Hepatocyte (in vitro differentiated cells): ENCODE data around the gene CLIC3. TPM values are rescaled to one million over a fixed set of nuclear protein-coding genes. Genes with fewer than 3 reads are reported as not detected.

ENCODE experiments used
- DNase-seq: peaks from one replicate; pipeline ENCODE4 v3.0.0-alpha.2; 2016; ENCODE audit warnings: low spot score
- H2AFZ ChIP-seq: fragments of 200-600 bp; sonication (generic); 2 replicates; pipeline ENCODE4 v1.6.0; 2016; ENCODE audit warnings: antibody characterized with exemption, mild to moderate bottlenecking
- H3K27ac ChIP-seq: fragments of 200-600 bp; sonication (generic); 2 replicates; pipeline ENCODE4 v1.5.1; 2016; ENCODE audit warnings: mild to moderate bottlenecking
- H3K27me3 ChIP-seq: fragments of 200-600 bp; sonication (generic); 2 replicates; pipeline ENCODE4 v1.6.1; 2016
- H3K36me3 ChIP-seq: fragments of 200-600 bp; sonication (generic); replicated peaks from 2 replicates; pipeline ENCODE4 v1.5.1; 2016; ENCODE audit warnings: low read depth; ENCODE audit not compliant: insufficient read depth
- H3K4me1 ChIP-seq: fragments of 200-600 bp; sonication (generic); 2 replicates; pipeline ENCODE4 v1.5.1; 2016; ENCODE audit warnings: mild to moderate bottlenecking, moderate library complexity; ENCODE audit not compliant: insufficient read depth
- H3K4me2 ChIP-seq: fragments of 200-600 bp; sonication (generic); 2 replicates; pipeline ENCODE4 v1.6.0; 2016
- H3K4me3 ChIP-seq: fragments of 200-600 bp; sonication (generic); 2 replicates; pipeline ENCODE4 v1.5.1; 2016; ENCODE audit warnings: mild to moderate bottlenecking
- H3K79me2 ChIP-seq: fragments of 200-600 bp; sonication (generic); 2 replicates; pipeline ENCODE4 v1.6.0; 2017; ENCODE audit warnings: mild to moderate bottlenecking
- H3K9me2 ChIP-seq: fragments of 200-600 bp; sonication (generic); replicated peaks from 2 replicates; pipeline ENCODE4 v1.6.0; 2017; ENCODE audit warnings: mild to moderate bottlenecking; ENCODE audit not compliant: insufficient read depth
- H3K9me3 ChIP-seq: fragments of 200-600 bp; sonication (generic); 2 replicates; pipeline ENCODE4 v1.5.1; 2016; ENCODE audit warnings: low read depth, mild to moderate bottlenecking
- H4K20me1 ChIP-seq: fragments of 200-600 bp; sonication (generic); 2 replicates; pipeline ENCODE4 v1.6.0; 2016; ENCODE audit warnings: mild to moderate bottlenecking; ENCODE audit not compliant: insufficient read depth, poor library complexity, severe bottlenecking
- CTCF ChIP-seq: fragments of 200-600 bp; sonication (generic); IDR thresholded peaks from 2 replicates; pipeline ENCODE4 v1.5.1; 2016; ENCODE audit warnings: antibody characterized with exemption, mild to moderate bottlenecking; ENCODE audit not compliant: poor library complexity
- EZH2 ChIP-seq: fragments of 200-600 bp; sonication (generic); IDR thresholded peaks from 2 replicates; pipeline ENCODE4 v1.6.1; 2016; ENCODE audit warnings: antibody characterized with exemption, mild to moderate bottlenecking, borderline replicate concordance
- EZH2phosphoT487 ChIP-seq: fragments of 200-600 bp; sonication (generic); IDR thresholded peaks from one replicate; pipeline ENCODE4 v1.6.1; 2018; ENCODE audit warnings: antibody characterized with exemption, mild to moderate bottlenecking, low read depth, moderate library complexity; ENCODE audit not compliant: unreplicated experiment, severe bottlenecking
- WGBS: methylation state at CpG from one replicate; pipeline ENCODE4 v1.1.6; 2016; ENCODE audit warnings: low lambda C conversion rate; ENCODE audit errors: missing lambda C conversion rate; 5-methylcytosine and 5-hydroxymethylcytosine counted together
- polyA plus RNA-seq: library from polyadenylated mRNA; unstranded; fragments of >200 nt; fragmentation: Nextera tagmentation; extraction: Ambion mirVana; gene quantifications from 2 replicates; pipeline ENCODE4 v1.2.1, GENCODE V29; 2016
- total RNA-seq: library from RNA; depleted of rRNA; stranded (reverse); fragments of >200 nt; gene quantifications from 2 replicates; pipeline ENCODE4 v1.2.3, GENCODE V29; 2014

CLIC3 gene
- total and polyA plus RNA-seq, 2 experiments from 2014 or later = 6.6 to 45.0 TPM

GRCh38 chr9:136983167-136983566 is 13.2 kb downstream of the CLIC3 start:
- Histone ChIP-seq H2AFZ (no peak overlapping the region), H3K27ac (no peak overlapping the region), H4K20me1 (no peaks in the 10 kb centered on the region), H3K9me2 (no peaks in the 10 kb centered on the region), H3K36me3 (no peaks in the 10 kb centered on the region), H3K4me3 (no peak overlapping the region), H3K79me2 (no peaks in the 10 kb centered on the region), H3K4me2 (no peak overlapping the region), H3K9me3 (no peaks in the 10 kb centered on the region), H3K27me3 (peaks cover 15% of the 10 kb centered on the region), H3K4me1 (peaks cover 3% of the 10 kb centered on the region)
- TF ChIP-seq EZH2phosphoT487 (no peak), CTCF (no peak), EZH2 (no peak)
- 95% methylated on average over 9 of the region's 9 CpGs for WGBS
- no peak for DNase-seq

GRCh38 chr9:136982232-136983051 is 13.9 kb downstream of the CLIC3 start, which contains the start of gene LCNL1:
TSS of gene LCNL1 (plus strand) at chr9:136982993. CDS start at chr9:136983587, 594 bp downstream.
- Histone ChIP-seq H3K79me2 (no peaks in the 10 kb centered on the region), H3K27me3 (peaks cover 15% of the 10 kb centered on the region), H3K4me3 (no peak within 1 kb of the TSS), H3K9me3 (no peaks in the 10 kb centered on the region), H2AFZ (no peak within 1 kb of the TSS), H3K4me1 (peaks cover 3% of the 10 kb centered on the region), H4K20me1 (no peaks in the 10 kb centered on the region), H3K27ac (no peak within 1 kb of the TSS), H3K36me3 (no peaks in the 10 kb centered on the region), H3K4me2 (no peak within 1 kb of the TSS), H3K9me2 (no peaks in the 10 kb centered on the region)
- no peak for TF ChIP-seq EZH2phosphoT487
- no peak for TF ChIP-seq CTCF
- no peak for TF ChIP-seq EZH2
- no peak for DNase-seq
- 89% methylated on average over 18 of the region's 18 CpGs for WGBS

GRCh38 chr9:136981588-136982231 is 14.7 kb downstream of the CLIC3 start:
- H3K27me3 ChIP-seq = peaks cover 15% of the 10 kb centered on the region
- no peak overlapping the region for H3K27ac ChIP-seq
- H3K36me3 ChIP-seq = no peaks in the 10 kb centered on the region
- H3K4me2 ChIP-seq = no peak overlapping the region
- H3K4me1 ChIP-seq = peaks cover 3% of the 10 kb centered on the region
- no peak overlapping the region for H2AFZ ChIP-seq
- H3K79me2 ChIP-seq = no peaks in the 10 kb centered on the region
- WGBS = 62% methylated on average over 9 of the region's 17 CpGs
- no peak for DNase-seq
- no peaks in the 10 kb centered on the region for H3K9me3 ChIP-seq
- H3K9me2 ChIP-seq = no peaks in the 10 kb centered on the region
- H4K20me1 ChIP-seq = no peaks in the 10 kb centered on the region
- TF ChIP-seq EZH2phosphoT487 (no peak), CTCF (no peak), EZH2 (no peak)
- no peak overlapping the region for H3K4me3 ChIP-seq
